Liver (tissue), 9 donors: ENCODE data around the gene ADCYAP1. TPM values are rescaled to one million over a fixed set of nuclear protein-coding genes. Genes with fewer than 3 reads are reported as not detected.
"Not testable (repeated sequence)": the region's sequence is repeated elsewhere in the genome, so short reads cannot be mapped to it uniquely, and the experiment has no call there.

Experiments used
- DNase-seq: peaks from one replicate; pipeline ENCODE4 v3.0.0-alpha.2; 2017; ENCODE audit warnings: low spot score
- H3K27ac ChIP-seq, 2 donors: one replicate each; pipeline ENCODE4 v1.7.0; 2013; ENCODE audit warnings: inconsistent platforms in 2 of 2, low read length in 2 of 2, control low read depth in 1 of 2, low read depth in 1 of 2, mild to moderate bottlenecking in 1 of 2
- H3K27me3 ChIP-seq, 4 donors: one replicate each; pipeline versions ENCODE4 v1.6.1 to v1.7.0; 2013; ENCODE audit warnings: low read length in 3 of 4, inconsistent platforms in 1 of 4, mild to moderate bottlenecking in 1 of 4, moderate library complexity in 1 of 4; ENCODE audit not compliant: control insufficient read depth in 4 of 4, insufficient read depth in 4 of 4
- H3K36me3 ChIP-seq, 4 donors: one replicate each; pipeline versions ENCODE4 v1.6.1 to v1.7.0; 2013; ENCODE audit warnings: low read length in 3 of 4, mild to moderate bottlenecking in 3 of 4, low read depth in 1 of 4, moderate library complexity in 1 of 4; ENCODE audit not compliant: control insufficient read depth in 4 of 4, insufficient read depth in 3 of 4
- H3K4me1 ChIP-seq, 4 donors: one replicate each; pipeline versions ENCODE4 v1.6.1 to v1.7.0; 2013; ENCODE audit warnings: low read length in 3 of 4, mild to moderate bottlenecking in 3 of 4, moderate library complexity in 1 of 4; ENCODE audit not compliant: control insufficient read depth in 4 of 4, insufficient read depth in 4 of 4
- H3K4me3 ChIP-seq, 3 donors: one replicate each; pipeline versions ENCODE4 v1.6.1 to v1.7.0; 2013; ENCODE audit warnings: low read length in 3 of 3, control low read depth in 1 of 3, low read depth in 1 of 3, mild to moderate bottlenecking in 1 of 3
- H3K9ac ChIP-seq, 2 donors: one replicate each; pipeline ENCODE4 v1.7.0; 2013; ENCODE audit warnings: low read length in 2 of 2, mild to moderate bottlenecking in 2 of 2, moderate library complexity in 2 of 2, control low read depth in 1 of 2, low read depth in 1 of 2
- H3K9me3 ChIP-seq, 4 donors: one replicate each; pipeline versions ENCODE4 v1.6.1 to v1.7.0; 2013; ENCODE audit warnings: low read length in 3 of 4; ENCODE audit not compliant: control insufficient read depth in 4 of 4
- ATF3 ChIP-seq: IDR thresholded peaks from 2 replicates; pipeline ENCODE4 v1.6.1; 2016; ENCODE audit warnings: antibody characterized with exemption
- CTCF ChIP-seq: fragments of 150-350 bp; IDR thresholded peaks from 2 replicates; pipeline ENCODE4 v1.5.1; 2017; ENCODE audit warnings: improper control_type of control experiment, low read depth, low read length; ENCODE audit not compliant: missing input control
- EGR1 ChIP-seq, 2 donors: IDR thresholded peaks; 2 replicates each; pipeline ENCODE4 v1.6.1; 2016 to 2018; ENCODE audit warnings: antibody characterized with exemption in 2 of 2, low read depth in 2 of 2
- FOXA1 ChIP-seq: IDR thresholded peaks from 2 replicates; pipeline ENCODE4 v1.6.1; 2016; ENCODE audit warnings: antibody characterized with exemption
- FOXA2 ChIP-seq: IDR thresholded peaks from 2 replicates; pipeline ENCODE4 v1.6.1; 2016; ENCODE audit warnings: antibody characterized with exemption
- GABPA ChIP-seq, 2 donors: IDR thresholded peaks in 1 of 2; conservative IDR thresholded peaks in 1 of 2; 2 replicates each; pipeline ENCODE4 v1.6.1; 2016; ENCODE audit warnings: antibody characterized with exemption in 2 of 2, mild to moderate bottlenecking in 1 of 2, moderate library complexity in 1 of 2
- HNF4A ChIP-seq, 2 donors: conservative IDR thresholded peaks; 2 replicates each; pipeline ENCODE4 v1.6.1; 2016; ENCODE audit warnings: antibody characterized with exemption in 2 of 2, mild to moderate bottlenecking in 2 of 2
- HNF4G ChIP-seq: IDR thresholded peaks from 2 replicates; pipeline ENCODE4 v1.6.1; 2016; ENCODE audit warnings: antibody characterized with exemption
- JUND ChIP-seq, 2 donors: IDR thresholded peaks; 2 replicates each; pipeline ENCODE4 v1.6.1; 2016; ENCODE audit warnings: antibody characterized with exemption in 2 of 2
- MAX ChIP-seq: IDR thresholded peaks from 2 replicates; pipeline ENCODE4 v1.6.1; 2016; ENCODE audit warnings: antibody characterized with exemption
- NR2F2 ChIP-seq: IDR thresholded peaks from 2 replicates; pipeline ENCODE4 v1.6.1; 2016; ENCODE audit warnings: antibody characterized with exemption
- RAD21 ChIP-seq, 2 donors: IDR thresholded peaks; 2 replicates each; pipeline ENCODE4 v1.6.1; 2016; ENCODE audit warnings: antibody characterized with exemption in 2 of 2, mild to moderate bottlenecking in 2 of 2
- REST ChIP-seq: IDR thresholded peaks from 2 replicates; pipeline ENCODE4 v1.6.1; 2016; ENCODE audit warnings: antibody characterized with exemption, mild to moderate bottlenecking
- RXRA ChIP-seq, 2 donors: IDR thresholded peaks; 2 replicates each; pipeline ENCODE4 v1.6.1; 2017 to 2018; ENCODE audit warnings: antibody characterized with exemption in 2 of 2, mild to moderate bottlenecking in 1 of 2
- SP1 ChIP-seq: IDR thresholded peaks from 2 replicates; pipeline ENCODE4 v1.6.1; 2018; ENCODE audit warnings: antibody characterized with exemption, mild to moderate bottlenecking
- TAF1 ChIP-seq: conservative IDR thresholded peaks from 2 replicates; pipeline ENCODE4 v1.6.1; 2016; ENCODE audit warnings: antibody characterized with exemption, mild to moderate bottlenecking
- WGBS: extraction: QIAGEN DNeasy Blood & Tissue Kit; methylation state at CpG from one replicate; pipeline ENCODE4 v1.1.7; 2013; 5-methylcytosine and 5-hydroxymethylcytosine counted together
- polyA plus RNA-seq, 2 donors: library from polyadenylated mRNA; stranded (reverse) in 1 of 2; unstranded in 1 of 2; fragments of 200-250 nt in 1 of 2; fragments of >200 nt in 1 of 2; fragmentation: Nextera tagmentation in 1 of 2; extraction: Ambion mirVana in 1 of 2; gene quantifications; one replicate each; pipeline versions ENCODE4 v1.2.1 to v1.2.3, GENCODE V29; 2013 to 2015
- total RNA-seq, 2 donors: library from RNA; depleted of rRNA; stranded (reverse); fragments of >200 nt; gene quantifications; one replicate each; pipeline ENCODE4 v1.2.3, GENCODE V29; 2014
- donor health status: healthy.
- donor health status: healthy.
- donor health status: healthy.
- donor health status: healthy.
- donor health status: healthy.

The ADCYAP1 gene
- total and polyA plus RNA-seq, 4 donors, result 0.02 to 0.08 TPM; not detected in 2

GRCh38 chr18:867257-867656 is 37.4 kb upstream of the ADCYAP1 start:
- Histone ChIP-seq H3K4me1 (no peaks in the 10 kb centered on the region), H3K36me3 (no peaks in the 10 kb centered on the region), H3K4me3 (no peak overlapping the region), H3K27ac (no peak overlapping the region), H3K9me3 (no peaks in the 10 kb centered on the region), H3K9ac (no peak overlapping the region), H3K27me3 (no peaks in the 10 kb centered on the region)
- TF ChIP-seq ATF3 (no peak), MAX (no peak), JUND (IDR thresholded peaks at IDR 0.05) (no peak), NR2F2 (no peak), RXRA (IDR thresholded peaks at IDR 0.05) (no peak), EGR1 (IDR thresholded peaks at IDR 0.05; ENCODE audit: low read depth in 2 of 2) (no peak), HNF4G (no peak), SP1 (no peak), REST (no peak), FOXA1 (no peak), RAD21 (IDR thresholded peaks at IDR 0.05) (no peak), TAF1 (no peak)
- WGBS, result 86% methylated on average over 3 of the region's 3 CpGs
- no peak for DNase-seq

- not testable (repeated sequence) for DNase-seq, H3K4me1 ChIP-seq, H3K4me3 ChIP-seq, H3K9me3 ChIP-seq, H3K36me3 ChIP-seq, H3K9ac ChIP-seq, H3K27ac ChIP-seq, H3K27me3 ChIP-seq
- WGBS, result 90% methylated on average over 3 of the region's 3 CpGs
These were observed 31.2 kb upstream of the ADCYAP1 start for GRCh38 chr18:873426-873825.

GRCh38 chr18:875912-876311 is 28.8 kb upstream of the ADCYAP1 start:
- Histone ChIP-seq H3K27ac (no peak overlapping the region), H3K36me3 (no peaks in the 10 kb centered on the region), H3K9me3 (no peaks in the 10 kb centered on the region), H3K4me3 (no peak overlapping the region), H3K4me1 (no peaks in the 10 kb centered on the region), H3K9ac (no peak overlapping the region), H3K27me3 (no peaks in the 10 kb centered on the region)
- no peak for DNase-seq
- no peak for TF ChIP-seq TAF1
- TF ChIP-seq REST, result no peak
- no peak for TF ChIP-seq HNF4A (conservative IDR thresholded peaks at IDR 0.05)
- no peak for TF ChIP-seq NR2F2
- no peak for TF ChIP-seq FOXA2
- TF ChIP-seq GABPA (IDR thresholded peaks at IDR 0.05 in 1 of 2, conservative IDR thresholded peaks at IDR 0.05 in 1 of 2), result no peak
- TF ChIP-seq ATF3, result no peak
- no peak for TF ChIP-seq FOXA1
- no peak for TF ChIP-seq HNF4G
- TF ChIP-seq CTCF, result no peak
- no peak for TF ChIP-seq SP1
- no peak for TF ChIP-seq JUND (IDR thresholded peaks at IDR 0.05)
- no peak for TF ChIP-seq MAX
- TF ChIP-seq RAD21 (IDR thresholded peaks at IDR 0.05), result no peak
